Smooth muscle cell (in vitro differentiated cells): Measurements from ENCODE around the gene RALGAPA1. TPM values are rescaled to one million over a fixed set of nuclear protein-coding genes. Genes with fewer than 3 reads are reported as not detected.

Experiments used
- DNase-seq: peaks from one replicate; lab custom pipeline; 2025; ENCODE audit not compliant: unreplicated experiment; lab: John Stamatoyannopoulos, UW
- H2AFZ ChIP-seq: fragments of 200-600 bp; sonication (generic); 2 replicates; pipeline ENCODE4 v1.6.0; 2016; ENCODE audit warnings: antibody characterized with exemption, low read depth, mild to moderate bottlenecking
- H3F3A ChIP-seq: fragments of 200-600 bp; sonication (generic); 2 replicates; pipeline ENCODE4 v1.6.0; 2017; ENCODE audit warnings: antibody characterized with exemption, low read depth
- H3K27ac ChIP-seq: fragments of 200-600 bp; sonication (generic); 2 replicates; pipeline ENCODE4 v1.5.1; 2016; ENCODE audit warnings: low read depth, mild to moderate bottlenecking
- H3K27me3 ChIP-seq: fragments of 200-600 bp; sonication (generic); 2 replicates; pipeline ENCODE4 v1.6.1; 2016; ENCODE audit warnings: low read depth, mild to moderate bottlenecking
- H3K36me3 ChIP-seq: fragments of 200-600 bp; sonication (generic); 2 replicates; pipeline ENCODE4 v1.5.1; 2016; ENCODE audit warnings: low read depth
- H3K4me1 ChIP-seq: fragments of 200-600 bp; sonication (generic); 2 replicates; pipeline ENCODE4 v1.5.1; 2016; ENCODE audit warnings: low read depth
- H3K4me2 ChIP-seq: fragments of 200-600 bp; sonication (generic); 2 replicates; pipeline ENCODE4 v1.6.0; 2016; ENCODE audit warnings: mild to moderate bottlenecking
- H3K4me3 ChIP-seq: fragments of 200-600 bp; sonication (generic); 2 replicates; pipeline ENCODE4 v1.5.1; 2016; ENCODE audit warnings: mild to moderate bottlenecking
- H3K79me2 ChIP-seq: fragments of 200-600 bp; sonication (generic); 2 replicates; pipeline ENCODE4 v1.6.0; 2016; ENCODE audit warnings: low read depth, mild to moderate bottlenecking
- H3K9ac ChIP-seq: fragments of 200-600 bp; sonication (generic); 2 replicates; pipeline ENCODE4 v1.6.0; 2016; ENCODE audit warnings: low read depth
- H3K9me3 ChIP-seq: fragments of 200-600 bp; sonication (generic); replicated peaks from 2 replicates; pipeline ENCODE4 v1.5.1; 2016; ENCODE audit warnings: low read depth
- H4K20me1 ChIP-seq: fragments of 200-600 bp; sonication (generic); 2 replicates; pipeline ENCODE4 v1.6.0; 2016; ENCODE audit warnings: low read depth
- WGBS: methylation state at CpG from one replicate; pipeline ENCODE4 v1.1.7; 2016; ENCODE audit warnings: low lambda C conversion rate; 5-methylcytosine and 5-hydroxymethylcytosine counted together
- polyA plus RNA-seq: library from polyadenylated mRNA; unstranded; fragments of >200 nt; fragmentation: Nextera tagmentation; extraction: Ambion mirVana; gene quantifications from 2 replicates; pipeline ENCODE4 v1.2.1, GENCODE V29; 2016
- total RNA-seq: library from RNA; depleted of rRNA; stranded (reverse); fragments of >200 nt; gene quantifications from 2 replicates; pipeline ENCODE4 v1.2.3, GENCODE V29; 2014
- TF ChIP-seq, protein P1 (sequence below): fragments of 200-600 bp; sonication (generic); IDR thresholded peaks from 2 replicates; pipeline ENCODE4 v1.5.1; 2017; ENCODE audit warnings: borderline replicate concordance, mild to moderate bottlenecking, antibody characterized with exemption; ENCODE audit not compliant: insufficient read depth, poor library complexity, severe bottlenecking

RALGAPA1 gene
- total and polyA plus RNA-seq, 2 experiments from 2014 or later: 5.4 to 25.4 TPM

DNA sequence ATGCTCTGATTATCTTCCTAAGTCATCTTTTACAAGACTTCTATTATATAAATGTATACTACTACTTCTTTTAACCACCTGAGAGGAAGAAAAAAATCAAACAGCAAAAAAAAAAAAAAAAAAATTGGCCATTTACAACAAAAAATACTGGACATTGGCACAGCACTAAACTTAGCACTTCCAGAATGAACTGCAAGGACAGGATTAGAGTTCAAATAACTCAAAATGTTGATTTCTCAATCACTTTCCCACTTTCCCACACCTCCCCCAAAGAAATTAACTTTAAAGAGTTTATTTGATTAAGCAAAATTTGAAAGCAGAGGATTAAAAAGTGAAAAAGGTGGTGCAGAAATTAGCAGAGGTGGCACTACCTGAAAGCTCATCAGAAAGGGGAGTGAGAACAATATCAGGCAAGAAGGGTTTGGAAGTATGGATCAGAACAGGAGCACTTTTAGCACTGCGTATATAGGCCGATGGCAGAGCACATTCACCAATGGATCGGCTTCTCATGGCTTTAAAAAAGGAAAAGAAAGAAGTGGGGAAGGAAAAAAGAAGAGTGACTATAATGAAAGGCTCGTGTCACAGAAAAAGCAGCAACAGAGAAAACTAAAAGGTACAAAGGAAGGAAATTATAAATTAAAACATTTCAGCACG, 109.2 kb downstream of the RALGAPA1 start:
- WGBS: 97% methylated on average over 5 of the region's 5 CpGs

DNA sequence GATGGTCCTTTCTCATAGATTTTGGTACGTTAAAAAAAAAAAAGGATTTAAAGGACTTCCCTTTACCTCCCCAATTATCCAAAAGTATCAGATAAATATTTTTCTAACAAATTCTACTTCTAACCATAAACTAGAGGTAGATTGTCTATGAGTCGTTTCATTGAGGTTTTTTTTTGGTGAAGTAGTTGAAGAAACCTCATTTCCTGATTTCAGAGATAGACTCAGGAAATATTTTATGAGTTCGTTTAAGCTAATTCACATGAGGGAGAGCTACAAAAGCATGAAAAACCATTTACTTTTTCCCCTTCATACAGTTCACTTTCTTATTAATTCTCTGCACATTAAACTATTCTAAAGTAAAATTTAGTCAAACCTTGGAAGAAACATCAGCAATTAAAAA, 112.5 kb downstream of the RALGAPA1 start:
- no peaks in the 10 kb centered on the region for H3K36me3 ChIP-seq
- H3K79me2 ChIP-seq: no peaks in the 10 kb centered on the region
- no peaks in the 10 kb centered on the region for H3K4me1 ChIP-seq
- no peaks in the 10 kb centered on the region for H3K27me3 ChIP-seq
- H3K27ac ChIP-seq: no peak overlapping the region
- 90% methylated on average over 3 of the region's 3 CpGs for WGBS
- H3K4me2 ChIP-seq: no peak overlapping the region
- H3K9ac ChIP-seq: no peak overlapping the region
- no peaks in the 10 kb centered on the region for H3F3A ChIP-seq
- no peak overlapping the region for H3K4me3 ChIP-seq
- H2AFZ ChIP-seq: no peak overlapping the region
- no peaks in the 10 kb centered on the region for H4K20me1 ChIP-seq
- no peak for DNase-seq
- H3K9me3 ChIP-seq: no peaks in the 10 kb centered on the region
- TF ChIP-seq, protein P1, sequence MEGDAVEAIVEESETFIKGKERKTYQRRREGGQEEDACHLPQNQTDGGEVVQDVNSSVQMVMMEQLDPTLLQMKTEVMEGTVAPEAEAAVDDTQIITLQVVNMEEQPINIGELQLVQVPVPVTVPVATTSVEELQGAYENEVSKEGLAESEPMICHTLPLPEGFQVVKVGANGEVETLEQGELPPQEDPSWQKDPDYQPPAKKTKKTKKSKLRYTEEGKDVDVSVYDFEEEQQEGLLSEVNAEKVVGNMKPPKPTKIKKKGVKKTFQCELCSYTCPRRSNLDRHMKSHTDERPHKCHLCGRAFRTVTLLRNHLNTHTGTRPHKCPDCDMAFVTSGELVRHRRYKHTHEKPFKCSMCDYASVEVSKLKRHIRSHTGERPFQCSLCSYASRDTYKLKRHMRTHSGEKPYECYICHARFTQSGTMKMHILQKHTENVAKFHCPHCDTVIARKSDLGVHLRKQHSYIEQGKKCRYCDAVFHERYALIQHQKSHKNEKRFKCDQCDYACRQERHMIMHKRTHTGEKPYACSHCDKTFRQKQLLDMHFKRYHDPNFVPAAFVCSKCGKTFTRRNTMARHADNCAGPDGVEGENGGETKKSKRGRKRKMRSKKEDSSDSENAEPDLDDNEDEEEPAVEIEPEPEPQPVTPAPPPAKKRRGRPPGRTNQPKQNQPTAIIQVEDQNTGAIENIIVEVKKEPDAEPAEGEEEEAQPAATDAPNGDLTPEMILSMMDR: no peak

More for the DNA sequence above, 109.2 kb downstream of the RALGAPA1 start:
- no peak overlapping the region for H2AFZ ChIP-seq
- H3K79me2 ChIP-seq: no peaks in the 10 kb centered on the region
- no peak for DNase-seq
- no peaks in the 10 kb centered on the region for H3K9me3 ChIP-seq
- H3K9ac ChIP-seq: no peak overlapping the region
- no peak overlapping the region for H3K4me2 ChIP-seq
- H3K27me3 ChIP-seq: no peaks in the 10 kb centered on the region
- TF ChIP-seq, protein P1: no peak
- H3K4me3 ChIP-seq: no peak overlapping the region
- no peaks in the 10 kb centered on the region for H3F3A ChIP-seq
- no peak overlapping the region for H3K27ac ChIP-seq
- H3K4me1 ChIP-seq: no peaks in the 10 kb centered on the region
- no peaks in the 10 kb centered on the region for H3K36me3 ChIP-seq
- no peaks in the 10 kb centered on the region for H4K20me1 ChIP-seq

DNA sequence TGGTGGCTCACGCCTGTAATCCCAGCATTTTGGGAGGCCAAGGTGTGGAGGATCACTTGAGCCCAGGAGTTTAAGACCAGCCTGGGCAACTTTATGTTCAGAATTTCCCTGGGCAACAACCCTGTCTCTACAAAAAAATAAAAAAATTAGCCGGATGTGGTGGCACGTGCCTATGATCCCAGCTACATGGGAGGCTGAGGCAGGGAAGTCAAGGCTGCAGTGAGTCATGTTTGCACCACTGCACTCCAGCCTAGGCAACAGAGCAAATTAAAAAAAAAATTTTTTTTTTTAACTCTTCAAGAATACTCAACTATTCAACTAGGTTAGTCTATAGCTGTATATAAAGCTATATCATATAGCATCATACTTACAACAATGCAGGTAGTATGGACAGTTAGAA, 113.0 kb downstream of the RALGAPA1 start:
- Histone ChIP-seq H2AFZ (no peak overlapping the region), H3K9ac (no peak overlapping the region), H3K27ac (no peak overlapping the region), H3K4me1 (no peaks in the 10 kb centered on the region), H3F3A (no peaks in the 10 kb centered on the region), H3K36me3 (no peaks in the 10 kb centered on the region), H3K4me2 (no peak overlapping the region), H3K27me3 (no peaks in the 10 kb centered on the region), H3K79me2 (no peaks in the 10 kb centered on the region), H3K4me3 (no peak overlapping the region), H3K9me3 (no peaks in the 10 kb centered on the region), H4K20me1 (no peaks in the 10 kb centered on the region)
- TF ChIP-seq, protein P1: no peak
- WGBS: 93% methylated on average over 3 of the region's 3 CpGs
- no peak for DNase-seq

DNA sequence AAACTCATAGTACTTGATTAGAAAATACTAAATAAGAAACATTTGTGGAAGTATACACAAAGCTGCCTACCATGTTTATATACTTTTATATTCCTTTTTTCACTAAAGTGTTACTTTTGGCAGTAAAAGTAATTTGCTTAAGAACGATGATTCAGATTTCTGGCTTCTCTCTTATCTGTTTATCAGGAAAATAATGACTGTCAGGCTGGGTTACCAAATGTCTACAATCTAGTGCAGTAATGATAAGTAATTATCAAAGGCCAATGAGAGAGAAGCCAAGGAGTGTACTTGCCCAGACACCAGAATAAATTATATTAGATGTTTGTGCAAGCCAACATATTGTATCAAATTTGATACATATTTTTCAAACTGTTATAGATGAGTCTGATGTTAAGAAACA, 113.4 kb downstream of the RALGAPA1 start:
- no peak for DNase-seq
- TF ChIP-seq, protein P1: no peak
- WGBS: 60% methylated on average over 1 of the region's 1 CpG

More for the DNA sequence above, 113.4 kb downstream of the RALGAPA1 start:
- no peaks in the 10 kb centered on the region for H3K4me1 ChIP-seq
- H3K79me2 ChIP-seq: no peaks in the 10 kb centered on the region
- H3K9me3 ChIP-seq: no peaks in the 10 kb centered on the region
- no peak overlapping the region for H2AFZ ChIP-seq
- no peak overlapping the region for H3K4me2 ChIP-seq
- no peaks in the 10 kb centered on the region for H3K27me3 ChIP-seq
- no peaks in the 10 kb centered on the region for H4K20me1 ChIP-seq
- no peak overlapping the region for H3K4me3 ChIP-seq
- H3F3A ChIP-seq: no peaks in the 10 kb centered on the region
- H3K27ac ChIP-seq: no peak overlapping the region
- H3K9ac ChIP-seq: no peak overlapping the region
- no peaks in the 10 kb centered on the region for H3K36me3 ChIP-seq
